Prostate gland (tissue), 2 donors: Measurements from ENCODE around the gene SEC24B.

Experiments used
- POLR2A ChIP-seq: fragments of 450-650 bp; IDR thresholded peaks from one replicate; pipeline ENCODE4 v1.6.1; 2016; ENCODE audit warnings: antibody characterized with exemption, mild to moderate bottlenecking
- POLR2AphosphoS5 ChIP-seq: sonication (generic); formaldehyde crosslinking; IDR thresholded peaks from one replicate; pipeline ENCODE4 v1.6.1; 2017; ENCODE audit warnings: antibody characterized with exemption
- TF ChIP-seq, protein P1 (sequence below), 4 experiments: fragments of 200-600 bp in 2 of 4; fragments of 450-650 bp in 2 of 4; sonication (generic) in 2 of 4; IDR thresholded peaks; 1 replicate in 3 of 4; 2 replicates in 1 of 4; pipeline ENCODE4 v1.5.1; 2016 to 2019; ENCODE audit warnings: antibody characterized with exemption in 4 of 4, mild to moderate bottlenecking in 2 of 4, moderate library complexity in 2 of 4

DNA sequence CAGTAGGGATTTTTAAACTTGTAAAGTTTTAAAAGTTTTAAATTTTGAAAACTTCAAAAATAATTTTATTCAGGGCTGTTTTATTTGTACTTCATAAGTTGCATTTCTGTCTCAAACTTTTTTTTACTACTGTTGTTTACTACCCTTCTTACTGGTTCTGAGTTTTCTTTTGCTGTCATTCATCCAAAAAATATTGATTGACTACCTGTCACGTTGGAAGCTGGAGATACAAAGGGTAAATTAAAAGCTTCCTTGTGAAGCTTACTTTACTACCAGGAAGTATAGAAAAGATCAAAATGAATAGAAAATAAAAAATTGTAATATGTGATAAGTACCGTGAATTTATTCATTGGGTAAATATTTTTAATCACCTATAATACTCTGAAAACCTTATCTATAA is 77.1 kb downstream of the SEC24B start:
- TF ChIP-seq, protein P1, sequence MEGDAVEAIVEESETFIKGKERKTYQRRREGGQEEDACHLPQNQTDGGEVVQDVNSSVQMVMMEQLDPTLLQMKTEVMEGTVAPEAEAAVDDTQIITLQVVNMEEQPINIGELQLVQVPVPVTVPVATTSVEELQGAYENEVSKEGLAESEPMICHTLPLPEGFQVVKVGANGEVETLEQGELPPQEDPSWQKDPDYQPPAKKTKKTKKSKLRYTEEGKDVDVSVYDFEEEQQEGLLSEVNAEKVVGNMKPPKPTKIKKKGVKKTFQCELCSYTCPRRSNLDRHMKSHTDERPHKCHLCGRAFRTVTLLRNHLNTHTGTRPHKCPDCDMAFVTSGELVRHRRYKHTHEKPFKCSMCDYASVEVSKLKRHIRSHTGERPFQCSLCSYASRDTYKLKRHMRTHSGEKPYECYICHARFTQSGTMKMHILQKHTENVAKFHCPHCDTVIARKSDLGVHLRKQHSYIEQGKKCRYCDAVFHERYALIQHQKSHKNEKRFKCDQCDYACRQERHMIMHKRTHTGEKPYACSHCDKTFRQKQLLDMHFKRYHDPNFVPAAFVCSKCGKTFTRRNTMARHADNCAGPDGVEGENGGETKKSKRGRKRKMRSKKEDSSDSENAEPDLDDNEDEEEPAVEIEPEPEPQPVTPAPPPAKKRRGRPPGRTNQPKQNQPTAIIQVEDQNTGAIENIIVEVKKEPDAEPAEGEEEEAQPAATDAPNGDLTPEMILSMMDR (IDR thresholded peaks at IDR 0.05): no peak
- no peak for TF ChIP-seq POLR2AphosphoS5
- no peak for TF ChIP-seq POLR2A
